GM18907 (cell line): ENCODE measurements around the gene POLA1.

Experiments
- ATAC-seq: cut with Tn5 transposase; IDR thresholded peaks from one replicate; pipeline ENCODE4 v1.9.1; 2021; ENCODE audit warnings: mild to moderate bottlenecking, moderate library complexity; ENCODE audit not compliant: unreplicated experiment

POLA1 gene

GRCh38 chrX:25004485-25005032 is 310.8 kb downstream of the POLA1 start:
- ATAC-seq, result no peak

GRCh38 chrX:25005034-25005381 is 311.3 kb downstream of the POLA1 start:
- ATAC-seq, result no peak

GRCh38 chrX:25005382-25006185 is 311.9 kb downstream of the POLA1 start:
- no peak for ATAC-seq

- ATAC-seq, result no peak
Measured at GRCh38 chrX:25006586-25007058, 312.9 kb downstream of the POLA1 start.

GRCh38 chrX:25007059-25008053 is 313.6 kb downstream of the POLA1 start:
- no peak for ATAC-seq

GRCh38 chrX:25009407-25009806 is 315.7 kb downstream of the POLA1 start:
- ATAC-seq, result no peak

GRCh38 chrX:25010784-25011588 is 317.3 kb downstream of the POLA1 start:
- ATAC-seq, result no peak

- ATAC-seq, result no peak
Measured at GRCh38 chrX:25011589-25012432, 318.1 kb downstream of the POLA1 start.

- ATAC-seq, result no peak
Measured at GRCh38 chrX:25012433-25012735, 318.7 kb downstream of the POLA1 start.

- no peak for ATAC-seq
Measured at GRCh38 chrX:25012793-25013631, 319.3 kb downstream of the POLA1 start.

GRCh38 chrX:25013632-25014365 is 320.1 kb downstream of the POLA1 start:
- no peak for ATAC-seq

- ATAC-seq, result no peak
Measured at GRCh38 chrX:25014366-25014838, 320.7 kb downstream of the POLA1 start.

GRCh38 chrX:25015486-25016360 is 322.0 kb downstream of the POLA1 start, which contains the start of gene ARX:
Gene ARX, minus strand, starts transcription at chrX:25015965. Its CDS starts 228 bp downstream, at chrX:25015737.
- ATAC-seq, result peak; percentile 65

GRCh38 chrX:25016361-25016671 is 322.6 kb downstream of the POLA1 start:
- no peak for ATAC-seq

GRCh38 chrX:25016938-25017598 is 323.4 kb downstream of the POLA1 start:
- no peak for ATAC-seq

GRCh38 chrX:25017667-25018247 is 324.0 kb downstream of the POLA1 start:
- no peak for ATAC-seq
